ENCODE data around the gene JAM3.

JAM3 gene

GRCh38 chr11:134063124-134063495 lies 5.8 kb upstream of the JAM3 start:
- Histone ChIP-seq H4K91ac (ENCODE audit: low read depth, low read length, poor library complexity) (no peak overlapping the region), H2AK5ac (ENCODE audit: low read depth, low read length) (no peak overlapping the region), H3K79me1 (ENCODE audit: low read depth, low read length) (no peaks in the 10 kb centered on the region), H3K9me3 (replicated peaks in 1 of 2; ENCODE audit: control insufficient read depth in 2 of 2, insufficient read depth in 1 of 2, low read depth in 1 of 2, low read length in 2 of 2) (no peaks in the 10 kb centered on the region), H2BK5ac (ENCODE audit: low read length) (no peak overlapping the region), H2BK120ac (ENCODE audit: low read depth, low read length) (no peak overlapping the region), H3K27me3 (ENCODE audit: control insufficient read depth in 3 of 3, insufficient read depth in 3 of 3, low read depth in 1 of 3, low read length in 3 of 3) (peaks cover 0 to 8% (median 0%) of the 10 kb centered on the region in 3 experiments), H3K14ac (ENCODE audit: low read length) (no peak overlapping the region), H2BK12ac (ENCODE audit: low read length) (no peak overlapping the region), H4K8ac (ENCODE audit: low read depth, low read length) (no peak overlapping the region), H3K4me2 (ENCODE audit: insufficient read depth, low read length, poor library complexity, severe bottlenecking) (no peak overlapping the region), H3K4me1 (ENCODE audit: control insufficient read depth in 2 of 2, insufficient read depth in 1 of 2, low read depth in 1 of 2, low read length in 2 of 2) (peaks cover 0 to 11% of the 10 kb centered on the region in 2 donors), H2AFZ (ENCODE audit: low read length) (no peak overlapping the region), H3K36me3 (replicated peaks in 1 of 2; ENCODE audit: control insufficient read depth in 2 of 2, insufficient read depth in 2 of 2, low read length in 2 of 2) (no peaks in the 10 kb centered on the region), H3K4ac (ENCODE audit: low read length) (no peak overlapping the region), H3K4me3 (ENCODE audit: low read length in 2 of 2) (no peak overlapping the region), H3K18ac (ENCODE audit: low read length) (no peak overlapping the region), H3K9ac (ENCODE audit: low read depth, low read length, poor library complexity) (no peak overlapping the region), H3K27ac (replicated peaks; ENCODE audit: low read length) (no peak overlapping the region), H3K23ac (ENCODE audit: low read depth, low read length, poor library complexity) (no peak overlapping the region), H2BK15ac (ENCODE audit: low read length) (no peak overlapping the region)
- no CpG with 5 or more reads among the region's 2 CpGs for WGBS, 2 donors (ENCODE audit: extremely low coverage in 2 of 2, insufficient read length in 2 of 2, insufficient replicate concordance in 1 of 2)
- DNase-seq (ENCODE audit: low spot score): no peak

- no peaks in the 10 kb centered on the region for H3K9me3 ChIP-seq (replicated peaks in 1 of 2; ENCODE audit: control insufficient read depth in 2 of 2, insufficient read depth in 1 of 2, low read depth in 1 of 2, low read length in 2 of 2)
- H2BK5ac ChIP-seq (ENCODE audit: low read length): no peak overlapping the region
- H2BK15ac ChIP-seq (ENCODE audit: low read length): no peak overlapping the region
- no peak for DNase-seq (ENCODE audit: low spot score)
- peaks cover 0 to 8% (median 0%) of the 10 kb centered on the region in 3 experiments for H3K27me3 ChIP-seq (ENCODE audit: control insufficient read depth in 3 of 3, insufficient read depth in 3 of 3, low read depth in 1 of 3, low read length in 3 of 3)
- no peak overlapping the region for H4K8ac ChIP-seq (ENCODE audit: low read depth, low read length)
- peaks cover 0 to 17% of the 10 kb centered on the region in 2 donors for H3K4me1 ChIP-seq (ENCODE audit: control insufficient read depth in 2 of 2, insufficient read depth in 1 of 2, low read depth in 1 of 2, low read length in 2 of 2)
- H2BK12ac ChIP-seq (ENCODE audit: low read length): no peak overlapping the region
- H3K9ac ChIP-seq (ENCODE audit: low read depth, low read length, poor library complexity): no peak overlapping the region
- no peak overlapping the region for H4K91ac ChIP-seq (ENCODE audit: low read depth, low read length, poor library complexity)
- H3K36me3 ChIP-seq (replicated peaks in 1 of 2; ENCODE audit: control insufficient read depth in 2 of 2, insufficient read depth in 2 of 2, low read length in 2 of 2): no peaks in the 10 kb centered on the region
- no peak overlapping the region for H3K18ac ChIP-seq (ENCODE audit: low read length)
- no peak overlapping the region for H2AK5ac ChIP-seq (ENCODE audit: low read depth, low read length)
- H3K14ac ChIP-seq (ENCODE audit: low read length): peak overlapping the region; percentile 12
- no peak overlapping the region for H3K27ac ChIP-seq (replicated peaks; ENCODE audit: low read length)
- no peak overlapping the region for H3K4me3 ChIP-seq (ENCODE audit: low read length in 2 of 2)
- H2BK120ac ChIP-seq (ENCODE audit: low read depth, low read length): no peak overlapping the region
- H3K4me2 ChIP-seq (ENCODE audit: insufficient read depth, low read length, poor library complexity, severe bottlenecking): no peak overlapping the region
- no peaks in the 10 kb centered on the region for H3K79me1 ChIP-seq (ENCODE audit: low read depth, low read length)
- no CpG with 5 or more reads among the region's 12 CpGs for WGBS, 2 donors (ENCODE audit: extremely low coverage in 2 of 2, insufficient read length in 2 of 2, insufficient replicate concordance in 1 of 2)
- H2AFZ ChIP-seq (ENCODE audit: low read length): no peak overlapping the region
- H3K4ac ChIP-seq (ENCODE audit: low read length): no peak overlapping the region
- H3K23ac ChIP-seq (ENCODE audit: low read depth, low read length, poor library complexity): no peak overlapping the region
Measured at GRCh38 chr11:134063991-134064747, 4.7 kb upstream of the JAM3 start.

GRCh38 chr11:134065381-134065780 lies 3.5 kb upstream of the JAM3 start:
- Histone ChIP-seq H4K91ac (ENCODE audit: low read depth, low read length, poor library complexity) (no peak overlapping the region), H3K27me3 (ENCODE audit: control insufficient read depth in 3 of 3, insufficient read depth in 3 of 3, low read depth in 1 of 3, low read length in 3 of 3) (peaks cover 0 to 8% (median 0%) of the 10 kb centered on the region in 3 experiments), H3K27ac (replicated peaks; ENCODE audit: low read length) (no peak overlapping the region), H2BK5ac (ENCODE audit: low read length) (no peak overlapping the region), H3K23ac (ENCODE audit: low read depth, low read length, poor library complexity) (no peak overlapping the region), H4K8ac (ENCODE audit: low read depth, low read length) (no peak overlapping the region), H3K9ac (ENCODE audit: low read depth, low read length, poor library complexity) (no peak overlapping the region), H2AFZ (ENCODE audit: low read length) (no peak overlapping the region), H3K36me3 (replicated peaks in 1 of 2; ENCODE audit: control insufficient read depth in 2 of 2, insufficient read depth in 2 of 2, low read length in 2 of 2) (no peaks in the 10 kb centered on the region), H2BK120ac (ENCODE audit: low read depth, low read length) (no peak overlapping the region), H3K18ac (ENCODE audit: low read length) (no peak overlapping the region), H3K79me1 (ENCODE audit: low read depth, low read length) (no peaks in the 10 kb centered on the region), H3K14ac (ENCODE audit: low read length) (no peak overlapping the region), H3K9me3 (replicated peaks in 1 of 2; ENCODE audit: control insufficient read depth in 2 of 2, insufficient read depth in 1 of 2, low read depth in 1 of 2, low read length in 2 of 2) (no peaks in the 10 kb centered on the region), H3K4ac (ENCODE audit: low read length) (no peak overlapping the region), H3K4me2 (ENCODE audit: insufficient read depth, low read length, poor library complexity, severe bottlenecking) (no peak overlapping the region), H3K4me3 (ENCODE audit: low read length in 2 of 2) (no peak overlapping the region), H2BK15ac (ENCODE audit: low read length) (no peak overlapping the region), H2BK12ac (ENCODE audit: low read length) (no peak overlapping the region), H3K4me1 (ENCODE audit: control insufficient read depth in 2 of 2, insufficient read depth in 1 of 2, low read depth in 1 of 2, low read length in 2 of 2) (peaks cover 7 to 22% of the 10 kb centered on the region in 2 donors), H2AK5ac (ENCODE audit: low read depth, low read length) (no peak overlapping the region)
- DNase-seq (ENCODE audit: low spot score): no peak
- no CpG with 5 or more reads among the region's 3 CpGs for WGBS, 2 donors (ENCODE audit: extremely low coverage in 2 of 2, insufficient read length in 2 of 2, insufficient replicate concordance in 1 of 2)

- WGBS, 2 donors (ENCODE audit: extremely low coverage in 2 of 2, insufficient read length in 2 of 2, insufficient replicate concordance in 1 of 2): no CpG with 5 or more reads among the region's 12 CpGs
- Histone ChIP-seq H3K27ac (replicated peaks; ENCODE audit: low read length) (no peak overlapping the region), H3K4me2 (ENCODE audit: insufficient read depth, low read length, poor library complexity, severe bottlenecking) (no peak overlapping the region)
Measured at GRCh38 chr11:134066943-134067885, 1.7 kb upstream of the JAM3 start.

More at GRCh38 chr11:134066943-134067885, 1.7 kb upstream of the JAM3 start:
- Histone ChIP-seq H3K14ac (ENCODE audit: low read length) (no peak overlapping the region), H4K91ac (ENCODE audit: low read depth, low read length, poor library complexity) (no peak overlapping the region), H3K18ac (ENCODE audit: low read length) (no peak overlapping the region), H3K4ac (ENCODE audit: low read length) (no peak overlapping the region), H3K79me1 (ENCODE audit: low read depth, low read length) (no peaks in the 10 kb centered on the region), H2BK12ac (ENCODE audit: low read length) (no peak overlapping the region), H3K27me3 (ENCODE audit: control insufficient read depth in 3 of 3, insufficient read depth in 3 of 3, low read depth in 1 of 3, low read length in 3 of 3) (no peaks in the 10 kb centered on the region), H3K4me1 (ENCODE audit: control insufficient read depth in 2 of 2, insufficient read depth in 1 of 2, low read depth in 1 of 2, low read length in 2 of 2) (peaks cover 8 to 39% of the 10 kb centered on the region in 2 donors), H3K9ac (ENCODE audit: low read depth, low read length, poor library complexity) (no peak overlapping the region), H2BK15ac (ENCODE audit: low read length) (no peak overlapping the region), H2AK5ac (ENCODE audit: low read depth, low read length) (no peak overlapping the region), H3K23ac (ENCODE audit: low read depth, low read length, poor library complexity) (no peak overlapping the region), H3K9me3 (replicated peaks in 1 of 2; ENCODE audit: control insufficient read depth in 2 of 2, insufficient read depth in 1 of 2, low read depth in 1 of 2, low read length in 2 of 2) (no peaks in the 10 kb centered on the region), H2BK120ac (ENCODE audit: low read depth, low read length) (no peak overlapping the region), H4K8ac (ENCODE audit: low read depth, low read length) (no peak overlapping the region), H2AFZ (ENCODE audit: low read length) (peak overlapping the region; percentile 46), H3K36me3 (replicated peaks in 1 of 2; ENCODE audit: control insufficient read depth in 2 of 2, insufficient read depth in 2 of 2, low read length in 2 of 2) (no peaks in the 10 kb centered on the region), H3K4me3 (ENCODE audit: low read length in 2 of 2) (no peak overlapping the region), H2BK5ac (ENCODE audit: low read length) (no peak overlapping the region)
- DNase-seq (ENCODE audit: low spot score): no peak
